Embryonic facial prominence (tissue), 1 donor: ENCODE data around the gene DIRAS1.

Experiments
- DNase-seq: peaks from one replicate; pipeline ENCODE4 v3.0.0-alpha.2; 2016; ENCODE audit errors: extremely low spot score

Gene DIRAS1

GRCh38 chr19:2755448-2755705, 34.2 kb upstream of the DIRAS1 start:
- no peak for DNase-seq

GRCh38 chr19:2754659-2755447, 33.7 kb upstream of the DIRAS1 start:
- DNase-seq: no peak

- no peak for DNase-seq
Measured at GRCh38 chr19:2751438-2751830, 30.3 kb upstream of the DIRAS1 start.

GRCh38 chr19:2750808-2751437, 29.8 kb upstream of the DIRAS1 start:
- no peak for DNase-seq

GRCh38 chr19:2747349-2747748, 26.2 kb upstream of the DIRAS1 start:
- no peak for DNase-seq

GRCh38 chr19:2744113-2744512, 22.9 kb upstream of the DIRAS1 start:
- DNase-seq: no peak

- DNase-seq: no peak
Measured at GRCh38 chr19:2743099-2743498, 21.9 kb upstream of the DIRAS1 start.

GRCh38 chr19:2740314-2740656, 19.1 kb upstream of the DIRAS1 start:
- no peak for DNase-seq

- DNase-seq: peak; percentile 97
Measured at GRCh38 chr19:2739602-2740313, 18.6 kb upstream of the DIRAS1 start, which contains the start of gene SLC39A3. TSS of gene SLC39A3 (minus strand) at chr19:2740017. CDS start at chr19:2737257, 2,760 bp downstream.

GRCh38 chr19:2736550-2737190, 15.5 kb upstream of the DIRAS1 start:
- DNase-seq: no peak

- DNase-seq: no peak
Measured at GRCh38 chr19:2735374-2735773, 14.2 kb upstream of the DIRAS1 start.

GRCh38 chr19:2734589-2735288, 13.6 kb upstream of the DIRAS1 start:
- DNase-seq: no peak

- no peak for DNase-seq
Measured at GRCh38 chr19:2733930-2734588, 12.9 kb upstream of the DIRAS1 start.

- DNase-seq: no peak
Measured at GRCh38 chr19:2732883-2733282, 11.7 kb upstream of the DIRAS1 start.

GRCh38 chr19:2732157-2732725, 11.1 kb upstream of the DIRAS1 start:
- no peak for DNase-seq

GRCh38 chr19:2731181-2731995, 10.2 kb upstream of the DIRAS1 start:
- DNase-seq: no peak

GRCh38 chr19:2729943-2730818, 9.0 kb upstream of the DIRAS1 start:
- DNase-seq: no peak

- DNase-seq: no peak
Measured at GRCh38 chr19:2728783-2729387, 7.7 kb upstream of the DIRAS1 start.

- no peak for DNase-seq
Measured at GRCh38 chr19:2727640-2727944, 6.4 kb upstream of the DIRAS1 start.
